Heart left ventricle (tissue), 13 donors: ENCODE measurements around the gene TBC1D5.

Experiments
- POLR2A ChIP-seq, 2 donors: fragments of 450-650 bp; IDR thresholded peaks; one replicate each; pipeline ENCODE4 v1.6.1; 2017; ENCODE audit warnings: antibody characterized with exemption in 2 of 2, mild to moderate bottlenecking in 2 of 2, moderate library complexity in 2 of 2
- TF ChIP-seq, protein P1 (sequence below), 12 donors: fragments of 200-600 bp; sonication (generic) in 4 of 12; IDR thresholded peaks; one replicate each; pipeline versions ENCODE4 v1.5.0 to v1.8.0; 2018 to 2022; ENCODE audit warnings: antibody characterized with exemption in 12 of 12, mild to moderate bottlenecking in 5 of 12
- donor health status: ischemic (EF 13 %, LVEDD 7.1; RV severe dilation, severe dysfunction).
- donor health status: DM: no; HTN: yes; CAD: no.
- donor health status: DM: no; HTN: no; CAD: no.
- donor health status: ischemic (EF 25% LVEDD 6.9; RV normal size, moderate dysfunction).
- donor health status: ischemic (EF 25% LVEDD 5.7; RV mildly dilated, moderate dysfunction).
- donor health status: ischemic (EF 35%, LVEDD 5.7; RV mildly dilated, moderate dysfunction).
- donor health status: nonischemic (EF 11% LVEDD 7.7; RV severe dilation, severe dysfunction).
- donor health status: DM: yes; HTN: yes; CAD: no.
- donor health status: PGD.
- donor health status: ischemic (EF 29% LVEDD 5.4; RV normal size, mild dysfunction).
- donor health status: nonischemic (EF 23%, LVEDD 6.1; RV moderate dilation, normal function).

DNA sequence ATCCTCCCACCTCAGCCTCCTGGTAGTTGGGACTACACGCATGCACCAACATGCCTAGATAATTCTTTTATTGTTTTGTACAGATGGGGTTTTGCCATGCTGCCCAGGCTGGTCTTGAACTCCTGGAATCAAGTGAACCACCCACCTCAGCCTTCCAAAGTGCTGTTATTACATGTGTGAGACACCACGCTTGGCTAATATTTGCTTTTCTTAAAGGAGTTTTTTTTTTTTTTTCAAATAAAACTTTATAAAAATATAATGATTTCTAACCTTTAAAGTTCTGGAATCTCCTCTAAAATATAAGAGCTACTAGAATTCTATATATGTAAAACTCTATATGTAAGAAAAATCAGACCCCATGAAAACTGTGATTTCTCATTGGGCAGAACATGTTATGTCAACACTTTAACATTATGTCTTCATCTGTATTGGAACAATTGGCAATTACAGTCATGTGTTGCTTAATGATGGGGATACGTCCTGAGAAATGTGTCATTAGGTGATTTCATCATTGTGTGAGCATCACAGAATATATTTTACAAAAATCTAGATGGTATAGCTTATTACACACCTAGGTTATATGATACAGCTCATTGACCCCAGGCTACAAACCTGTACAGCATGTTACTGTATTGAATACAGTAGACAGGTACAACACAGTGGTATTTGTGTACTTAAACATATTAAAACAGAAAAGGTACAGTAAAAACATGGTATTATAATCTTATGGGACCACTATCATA is 480.6 kb downstream of the TBC1D5 start:
- TF ChIP-seq, protein P1, sequence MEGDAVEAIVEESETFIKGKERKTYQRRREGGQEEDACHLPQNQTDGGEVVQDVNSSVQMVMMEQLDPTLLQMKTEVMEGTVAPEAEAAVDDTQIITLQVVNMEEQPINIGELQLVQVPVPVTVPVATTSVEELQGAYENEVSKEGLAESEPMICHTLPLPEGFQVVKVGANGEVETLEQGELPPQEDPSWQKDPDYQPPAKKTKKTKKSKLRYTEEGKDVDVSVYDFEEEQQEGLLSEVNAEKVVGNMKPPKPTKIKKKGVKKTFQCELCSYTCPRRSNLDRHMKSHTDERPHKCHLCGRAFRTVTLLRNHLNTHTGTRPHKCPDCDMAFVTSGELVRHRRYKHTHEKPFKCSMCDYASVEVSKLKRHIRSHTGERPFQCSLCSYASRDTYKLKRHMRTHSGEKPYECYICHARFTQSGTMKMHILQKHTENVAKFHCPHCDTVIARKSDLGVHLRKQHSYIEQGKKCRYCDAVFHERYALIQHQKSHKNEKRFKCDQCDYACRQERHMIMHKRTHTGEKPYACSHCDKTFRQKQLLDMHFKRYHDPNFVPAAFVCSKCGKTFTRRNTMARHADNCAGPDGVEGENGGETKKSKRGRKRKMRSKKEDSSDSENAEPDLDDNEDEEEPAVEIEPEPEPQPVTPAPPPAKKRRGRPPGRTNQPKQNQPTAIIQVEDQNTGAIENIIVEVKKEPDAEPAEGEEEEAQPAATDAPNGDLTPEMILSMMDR (IDR thresholded peaks at IDR 0.05), result no peak
- TF ChIP-seq POLR2A (IDR thresholded peaks at IDR 0.05), result no peak
